Endodermal cell (in vitro differentiated cells): ENCODE results near the gene MEF2D. TPM values are rescaled to one million over a fixed set of nuclear protein-coding genes. Genes with fewer than 3 reads are reported as not detected.
A peak's percentile ranks its signal among the peaks of the same experiment; 100 is the strongest.

Source experiments
- DNase-seq: peaks from one replicate; pipeline ENCODE4 v3.0.0-alpha.2; 2017
- H3K27ac ChIP-seq: 2 replicates; pipeline ENCODE4 v1.5.1; 2013; ENCODE audit warnings: mild to moderate bottlenecking, low read depth, low read length, moderate library complexity
- H3K27me3 ChIP-seq: 2 replicates; pipeline ENCODE4 v1.6.1; 2013; ENCODE audit warnings: mild to moderate bottlenecking, low read length, moderate library complexity; ENCODE audit not compliant: insufficient read depth, control insufficient read depth, poor library complexity, severe bottlenecking
- H3K36me3 ChIP-seq: 2 replicates; pipeline ENCODE4 v1.7.0; 2013; ENCODE audit warnings: mild to moderate bottlenecking, low read length, moderate library complexity; ENCODE audit not compliant: control insufficient read depth, insufficient read depth
- H3K4me1 ChIP-seq: one replicate; pipeline ENCODE4 v1.7.0; 2013; ENCODE audit warnings: low read length; ENCODE audit not compliant: control insufficient read depth, insufficient read depth
- H3K4me3 ChIP-seq: 2 replicates; pipeline ENCODE4 v1.5.1; 2013; ENCODE audit warnings: mild to moderate bottlenecking, low read length, moderate library complexity
- H3K9ac ChIP-seq: 2 replicates; pipeline ENCODE4 v1.6.1; 2013; ENCODE audit warnings: mild to moderate bottlenecking, low read length, moderate library complexity; ENCODE audit not compliant: poor library complexity, severe bottlenecking; ENCODE audit errors: extremely low read depth
- H3K9me3 ChIP-seq: 2 replicates; pipeline ENCODE4 v1.6.1; 2013; ENCODE audit warnings: mild to moderate bottlenecking, low read length, moderate library complexity; ENCODE audit not compliant: control insufficient read depth
- H3K27ac Mint-ChIP-seq: 2 replicates; pipeline ENCODE4 v1.8.0; 2020; ENCODE audit warnings: mixed read lengths
- H3K27me3 Mint-ChIP-seq: 2 replicates; pipeline ENCODE4 v1.8.0; 2021; ENCODE audit warnings: mild to moderate bottlenecking, mixed read lengths; ENCODE audit not compliant: insufficient read depth
- H3K36me3 Mint-ChIP-seq: 2 replicates; pipeline ENCODE4 v1.8.0; 2020; ENCODE audit warnings: low read depth, mixed read lengths
- H3K4me1 Mint-ChIP-seq: 2 replicates; pipeline ENCODE4 v1.8.0; 2020; ENCODE audit warnings: mixed read lengths
- H3K4me3 Mint-ChIP-seq: 2 replicates; pipeline ENCODE4 v1.8.0; 2020; ENCODE audit warnings: mild to moderate bottlenecking, moderate library complexity, mixed read lengths
- H3K9me3 Mint-ChIP-seq: 2 replicates; pipeline ENCODE4 v1.8.0; 2020; ENCODE audit warnings: mild to moderate bottlenecking, mixed read lengths
- WGBS, 2 experiments: methylation state at CpG; one replicate each; pipeline versions ENCODE4 v1.1.5 to v1.1.7; 2013; ENCODE audit warnings: missing lambda C conversion rate in 2 of 2, mixed read lengths in 1 of 2; ENCODE audit not compliant: insufficient coverage in 1 of 2, insufficient read length in 1 of 2; 5-methylcytosine and 5-hydroxymethylcytosine counted together
- total RNA-seq, 2 donors: library from RNA; stranded (reverse); fragmentation: NEBNext Ultra II Directional in 1 of 2; extraction: Animal tissue kit (Norgen Biotek cat#: 25700) in 1 of 2; gene quantifications; 2 replicates in 1 of 2; 3 replicates in 1 of 2; pipeline ENCODE4 v1.2.1, GENCODE V29; 2021
- TF ChIP-seq, protein P1 (sequence below): fragments of 200-600 bp; sonication (generic); conservative IDR thresholded peaks from 2 replicates; pipeline ENCODE4 v1.5.0; 2021; ENCODE audit warnings: antibody characterized with exemption, mild to moderate bottlenecking

Gene MEF2D
- total RNA-seq, 2 donors from 2014 or later: 10.5 to 12.8 TPM

DNA sequence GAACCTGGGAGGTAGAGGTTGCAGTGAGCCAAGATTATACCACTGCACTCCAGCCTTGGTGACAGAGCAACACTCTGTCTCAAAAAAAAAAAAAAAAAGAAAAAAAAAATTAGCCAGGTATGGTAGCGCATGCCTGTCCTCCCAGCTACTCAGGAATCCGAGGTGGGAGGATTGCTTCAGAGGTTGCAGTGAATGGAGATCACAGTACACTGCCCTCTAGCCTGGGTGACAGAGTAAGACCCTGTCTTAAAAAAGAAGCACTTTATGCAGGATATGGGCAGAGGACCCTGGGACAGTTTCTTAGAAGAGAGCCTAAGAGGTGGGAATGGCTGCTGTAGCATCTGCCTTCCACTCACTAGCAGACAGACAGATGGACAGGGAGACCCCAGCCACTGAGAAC, 48.8 kb upstream of the MEF2D start:
- Mint-ChIP-seq H3K36me3 (peaks cover 32% of the 10 kb centered on the region), H3K27me3 (no peaks in the 10 kb centered on the region)
- DNase-seq: peak; percentile 60

DNA sequence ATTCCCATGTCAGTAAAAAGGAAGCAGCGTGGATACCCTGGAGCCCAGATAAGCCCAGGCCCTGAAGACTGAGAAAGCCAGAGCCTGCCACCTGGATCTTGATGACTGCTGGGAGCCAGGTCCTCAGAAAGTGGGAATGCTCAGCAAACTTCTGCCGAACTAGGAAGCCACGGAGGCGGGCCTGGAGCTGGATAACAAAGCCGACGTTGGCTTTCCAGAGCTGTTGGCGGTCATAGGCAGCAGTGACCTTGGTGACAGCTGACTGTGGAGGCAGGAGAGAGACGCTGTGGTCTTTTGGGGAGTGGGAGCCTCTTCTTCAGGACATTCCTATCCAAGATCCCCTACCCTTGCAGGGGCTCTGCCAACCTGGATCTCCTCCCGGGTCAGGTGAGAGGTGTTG, 47.4 kb upstream of the MEF2D start:
- Histone ChIP-seq H3K9me3 (no peaks in the 10 kb centered on the region), H3K36me3 (peaks cover 59% of the 10 kb centered on the region), H3K27ac (no peak overlapping the region), H3K27me3 (no peaks in the 10 kb centered on the region), H3K4me1 (no peaks in the 10 kb centered on the region), H3K4me3 (no peak overlapping the region), H3K9ac (no peak overlapping the region)
- H3K36me3 Mint-ChIP-seq: peaks cover 28% of the 10 kb centered on the region
- H3K4me3 Mint-ChIP-seq: no peak overlapping the region
- no peaks in the 10 kb centered on the region for H3K9me3 Mint-ChIP-seq
- DNase-seq: no peak
- H3K27me3 Mint-ChIP-seq: no peaks in the 10 kb centered on the region
- 91 to 95% methylated on average over 4 to 9 of the region's 9 CpGs for WGBS, 2 experiments
- no peaks in the 10 kb centered on the region for H3K4me1 Mint-ChIP-seq
- no peak overlapping the region for H3K27ac Mint-ChIP-seq
- TF ChIP-seq, protein P1, sequence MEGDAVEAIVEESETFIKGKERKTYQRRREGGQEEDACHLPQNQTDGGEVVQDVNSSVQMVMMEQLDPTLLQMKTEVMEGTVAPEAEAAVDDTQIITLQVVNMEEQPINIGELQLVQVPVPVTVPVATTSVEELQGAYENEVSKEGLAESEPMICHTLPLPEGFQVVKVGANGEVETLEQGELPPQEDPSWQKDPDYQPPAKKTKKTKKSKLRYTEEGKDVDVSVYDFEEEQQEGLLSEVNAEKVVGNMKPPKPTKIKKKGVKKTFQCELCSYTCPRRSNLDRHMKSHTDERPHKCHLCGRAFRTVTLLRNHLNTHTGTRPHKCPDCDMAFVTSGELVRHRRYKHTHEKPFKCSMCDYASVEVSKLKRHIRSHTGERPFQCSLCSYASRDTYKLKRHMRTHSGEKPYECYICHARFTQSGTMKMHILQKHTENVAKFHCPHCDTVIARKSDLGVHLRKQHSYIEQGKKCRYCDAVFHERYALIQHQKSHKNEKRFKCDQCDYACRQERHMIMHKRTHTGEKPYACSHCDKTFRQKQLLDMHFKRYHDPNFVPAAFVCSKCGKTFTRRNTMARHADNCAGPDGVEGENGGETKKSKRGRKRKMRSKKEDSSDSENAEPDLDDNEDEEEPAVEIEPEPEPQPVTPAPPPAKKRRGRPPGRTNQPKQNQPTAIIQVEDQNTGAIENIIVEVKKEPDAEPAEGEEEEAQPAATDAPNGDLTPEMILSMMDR: no peak

More for the DNA sequence above, 48.8 kb upstream of the MEF2D start:
- TF ChIP-seq, protein P1: peak; percentile 45
- no peak overlapping the region for H3K9ac ChIP-seq
- 86 to 91% methylated on average over 2 of the region's 2 CpGs for WGBS, 2 experiments
- no peaks in the 10 kb centered on the region for H3K4me1 Mint-ChIP-seq
- no peak overlapping the region for H3K27ac ChIP-seq
- H3K4me3 ChIP-seq: no peak overlapping the region
- H3K36me3 ChIP-seq: peaks cover 66% of the 10 kb centered on the region
- H3K4me1 ChIP-seq: no peaks in the 10 kb centered on the region
- H3K27ac Mint-ChIP-seq: no peak overlapping the region
- H3K9me3 Mint-ChIP-seq: no peaks in the 10 kb centered on the region
- H3K4me3 Mint-ChIP-seq: no peak overlapping the region
- no peaks in the 10 kb centered on the region for H3K27me3 ChIP-seq
- H3K9me3 ChIP-seq: no peaks in the 10 kb centered on the region

DNA sequence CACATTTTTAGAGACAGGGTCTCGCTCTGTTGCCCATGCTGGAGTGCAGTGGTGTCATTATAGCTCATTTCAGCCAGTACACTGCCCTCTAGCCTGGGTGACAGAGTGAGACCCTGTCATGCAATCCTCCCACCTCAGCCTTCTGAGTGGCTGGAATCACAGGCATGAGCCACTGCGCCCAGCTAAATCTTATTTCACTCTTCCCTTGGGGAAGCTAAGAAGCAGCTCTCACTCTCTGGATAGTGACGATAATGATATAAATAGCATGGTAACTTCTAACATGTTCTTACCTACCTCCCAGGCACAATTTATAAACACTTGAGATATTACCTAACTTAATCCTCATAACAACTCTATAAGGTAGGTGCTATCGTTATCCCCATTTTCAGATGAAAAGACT, 46.9 kb upstream of the MEF2D start:
- H3K4me1 ChIP-seq: no peaks in the 10 kb centered on the region
- Mint-ChIP-seq H3K27me3 (no peaks in the 10 kb centered on the region), H3K4me3 (no peak overlapping the region), H3K36me3 (peaks cover 28% of the 10 kb centered on the region), H3K27ac (no peak overlapping the region), H3K9me3 (no peaks in the 10 kb centered on the region), H3K4me1 (no peaks in the 10 kb centered on the region)
- H3K9me3 ChIP-seq: no peaks in the 10 kb centered on the region
- H3K27me3 ChIP-seq: no peaks in the 10 kb centered on the region
- peaks cover 59% of the 10 kb centered on the region for H3K36me3 ChIP-seq
- H3K27ac ChIP-seq: no peak overlapping the region
- no peak overlapping the region for H3K9ac ChIP-seq
- TF ChIP-seq, protein P1: no peak
- no peak for DNase-seq
- WGBS, 2 experiments: 90 to 94% methylated on average over 3 to 4 of the region's 4 CpGs
- no peak overlapping the region for H3K4me3 ChIP-seq
